B cell (primary cell): ENCODE results near the gene PFKP. TPM values are rescaled to one million over a fixed set of nuclear protein-coding genes. Genes with fewer than 3 reads are reported as not detected.

Source experiments
- ATAC-seq: fragments of 200-7000 bp; cut with Tn5 transposase; one replicate; pipeline ENCODE4 v1.10.0; 2021; ENCODE audit warnings: low read depth, mild to moderate bottlenecking, moderate number of reproducible peaks, moderate library complexity
- CTCF ChIA-PET: fragments of 350-600 bp; sonication (Branson Sonifier 250); formaldehyde crosslinking; loops from one replicate; lab custom pipeline; 2021; ENCODE audit warnings: antibody characterized with exemption, inconsistent platforms; lab: Charles Lee
- POLR2A ChIA-PET: fragments of 350-600 bp; sonication (Branson Sonifier 250); formaldehyde crosslinking; loops from one replicate; lab custom pipeline; 2021; ENCODE audit warnings: antibody characterized with exemption; lab: Charles Lee
- DNase-seq: peaks from one replicate; pipeline ENCODE4 v3.0.0; 2013
- H2AFZ ChIP-seq: 2 replicates; pipeline ENCODE4 v1.6.1; 2012; ENCODE audit warnings: mild to moderate bottlenecking, low read depth, low read length; ENCODE audit not compliant: insufficient read depth, poor library complexity, severe bottlenecking
- H3K27ac ChIP-seq, 2 donors: 1 replicate in 1 of 2; 2 replicates in 1 of 2; pipeline ENCODE4 v1.5.1; 2012 to 2013; ENCODE audit warnings: low read length in 2 of 2, mild to moderate bottlenecking in 2 of 2, moderate library complexity in 1 of 2
- H3K27me3 ChIP-seq, 4 experiments: fragments of 200-600 bp in 1 of 4; sonication (generic) in 1 of 4; replicated peaks in 1 of 4; 1 replicate in 2 of 4; 2 replicates in 2 of 4; pipeline versions ENCODE4 v1.6.1 to v1.7.0; 2013 to 2016; ENCODE audit warnings: low read length in 3 of 4, mild to moderate bottlenecking in 2 of 4, mixed read lengths in 1 of 4, moderate library complexity in 1 of 4; ENCODE audit not compliant: insufficient read depth in 4 of 4, control insufficient read depth in 3 of 4; ENCODE audit errors: control extremely low read depth in 1 of 4
- H3K36me3 ChIP-seq, 2 experiments: replicated peaks in 1 of 2; 1 replicate in 1 of 2; 2 replicates in 1 of 2; pipeline versions ENCODE4 v1.6.1 to v1.7.1; 2013; ENCODE audit warnings: low read length in 1 of 2; ENCODE audit not compliant: insufficient read depth in 2 of 2, control insufficient read depth in 1 of 2; ENCODE audit errors: control extremely low read depth in 1 of 2, extremely low read depth in 1 of 2
- H3K4me1 ChIP-seq, 2 donors: fragments of 200-600 bp in 1 of 2; sonication (generic) in 1 of 2; 1 replicate in 1 of 2; 2 replicates in 1 of 2; pipeline versions ENCODE4 v1.5.1 to v1.6.1; 2013 to 2017; ENCODE audit warnings: low read length in 2 of 2; ENCODE audit not compliant: control insufficient read depth in 2 of 2, insufficient read depth in 2 of 2
- H3K4me2 ChIP-seq: replicated peaks from 2 replicates; pipeline ENCODE3; 2012; ENCODE audit warnings: mild to moderate bottlenecking, low read depth, low read length; ENCODE audit not compliant: poor library complexity, severe bottlenecking
- H3K4me3 ChIP-seq, 5 experiments: fragments of 200-600 bp in 1 of 5; sonication (generic) in 1 of 5; 1 replicate in 3 of 5; 2 replicates in 2 of 5; pipeline versions ENCODE4 v1.5.1 to v1.7.0; 2011 to 2016; ENCODE audit warnings: low read length in 4 of 5, mild to moderate bottlenecking in 4 of 5, low read depth in 2 of 5, control low read depth in 1 of 5, moderate library complexity in 1 of 5; ENCODE audit not compliant: insufficient read depth in 1 of 5; ENCODE audit errors: control extremely low read depth in 1 of 5, extremely low read depth in 1 of 5
- H3K79me2 ChIP-seq: fragments of 200-600 bp; sonication (generic); one replicate; pipeline ENCODE4 v1.6.0; 2016; ENCODE audit warnings: low read length; ENCODE audit not compliant: control insufficient read depth, insufficient read depth
- H3K9ac ChIP-seq: fragments of 200-600 bp; sonication (generic); 2 replicates; pipeline ENCODE4 v1.6.1; 2017; ENCODE audit warnings: mild to moderate bottlenecking, low read length, moderate library complexity
- H3K9me3 ChIP-seq, 3 donors: one replicate each; pipeline versions ENCODE4 v1.6.1 to v1.7.1; 2013; ENCODE audit warnings: low read length in 2 of 3; ENCODE audit not compliant: control insufficient read depth in 2 of 3, insufficient read depth in 1 of 3; ENCODE audit errors: control extremely low read depth in 1 of 3
- H4K20me1 ChIP-seq: 2 replicates; pipeline ENCODE4 v1.6.0; 2012; ENCODE audit warnings: mild to moderate bottlenecking, low read length; ENCODE audit not compliant: insufficient read depth, control insufficient read depth, poor library complexity, severe bottlenecking
- H3K27ac Mint-ChIP-seq: one replicate; pipeline ENCODE4 v1.8.0; 2021; ENCODE audit warnings: mixed read lengths
- H3K27me3 Mint-ChIP-seq: one replicate; pipeline ENCODE4 v1.8.0; 2021; ENCODE audit warnings: mixed read lengths
- H3K4me1 Mint-ChIP-seq: one replicate; pipeline ENCODE4 v1.8.0; 2021; ENCODE audit warnings: mixed read lengths
- H3K4me3 Mint-ChIP-seq: one replicate; pipeline ENCODE4 v1.8.0; 2021; ENCODE audit warnings: mixed read lengths
- H3K9me3 Mint-ChIP-seq: one replicate; pipeline ENCODE4 v1.8.0; 2022; ENCODE audit warnings: mixed read lengths; ENCODE audit not compliant: insufficient read depth
- EZH2 ChIP-seq: IDR thresholded peaks from 2 replicates; pipeline ENCODE4 v1.6.1; 2012; ENCODE audit warnings: borderline replicate concordance, low read depth, mild to moderate bottlenecking, moderate library complexity, low read length; ENCODE audit not compliant: insufficient read depth, poor library complexity, severe bottlenecking
- WGBS: methylation state at CpG from one replicate; pipeline ENCODE4 v1.1.5; 2013; ENCODE audit warnings: missing lambda C conversion rate; ENCODE audit not compliant: insufficient coverage; 5-methylcytosine and 5-hydroxymethylcytosine counted together
- intact Hi-C: fragments of 100-400 bp; cut with micrococcal nuclease; formaldehyde crosslinking; loops from one replicate; pipeline ENCODE4 v1.10.0; 2022
- polyA plus RNA-seq: library from polyadenylated mRNA; depleted of rRNA; stranded (reverse); fragments of >200 nt; gene quantifications from 2 replicates; pipeline ENCODE4 v1.2.3, GENCODE V29; 2012
- total RNA-seq, 2 donors: library from RNA; stranded (reverse); fragments of 120-200 nt in 1 of 2; gene quantifications; 1 replicate in 1 of 2; 2 replicates in 1 of 2; pipeline versions ENCODE4 v1.2.3 to v1.2.4, GENCODE V29; 2013 to 2022
- TF ChIP-seq, protein P1 (sequence below): fragments of 200-600 bp; IDR thresholded peaks from one replicate; pipeline ENCODE4 v1.8.0; 2022; ENCODE audit warnings: antibody characterized with exemption, mild to moderate bottlenecking

PFKP gene
- total and polyA plus RNA-seq, 2 donors (not counting 1 experiment from before 2014, with no cell fraction given), result 41.4 to 54.3 TPM

DNA sequence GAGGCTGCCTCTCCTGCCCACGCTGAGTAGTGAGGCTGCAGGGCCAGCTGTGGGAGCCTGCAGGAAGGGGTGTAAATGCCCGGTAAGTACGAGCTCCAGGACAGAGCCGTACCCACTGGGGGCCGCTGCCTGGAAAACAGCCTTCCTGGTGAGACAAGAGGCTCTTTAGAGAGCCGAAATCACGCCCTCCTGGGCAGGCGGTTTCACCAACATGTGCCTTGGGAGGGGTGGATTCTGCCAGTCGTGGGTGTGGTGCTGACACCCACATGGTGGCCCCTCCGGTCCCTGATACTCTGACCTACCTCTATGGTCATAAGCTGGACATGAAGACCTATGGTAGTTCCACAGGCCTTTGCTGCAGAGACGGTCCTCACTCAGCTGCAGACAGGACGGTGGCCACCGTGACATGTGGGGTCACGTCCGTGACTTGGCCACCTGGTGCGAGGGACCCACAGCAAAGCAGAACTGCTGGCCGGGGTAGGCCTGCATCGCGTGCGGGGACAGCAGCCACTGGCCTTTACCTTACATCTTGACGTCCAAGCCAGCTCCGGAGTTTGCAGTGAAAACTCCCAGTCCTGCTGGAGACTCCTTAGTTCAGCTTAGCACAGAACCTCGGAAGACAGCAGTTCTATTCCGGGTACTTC, 58.3 kb downstream of the PFKP start:
- no peaks in the 10 kb centered on the region for H3K27me3 Mint-ChIP-seq
- no peak overlapping the region for H3K27ac Mint-ChIP-seq
- POLR2A ChIA-PET, result no interaction called here
- TF ChIP-seq, protein P1, sequence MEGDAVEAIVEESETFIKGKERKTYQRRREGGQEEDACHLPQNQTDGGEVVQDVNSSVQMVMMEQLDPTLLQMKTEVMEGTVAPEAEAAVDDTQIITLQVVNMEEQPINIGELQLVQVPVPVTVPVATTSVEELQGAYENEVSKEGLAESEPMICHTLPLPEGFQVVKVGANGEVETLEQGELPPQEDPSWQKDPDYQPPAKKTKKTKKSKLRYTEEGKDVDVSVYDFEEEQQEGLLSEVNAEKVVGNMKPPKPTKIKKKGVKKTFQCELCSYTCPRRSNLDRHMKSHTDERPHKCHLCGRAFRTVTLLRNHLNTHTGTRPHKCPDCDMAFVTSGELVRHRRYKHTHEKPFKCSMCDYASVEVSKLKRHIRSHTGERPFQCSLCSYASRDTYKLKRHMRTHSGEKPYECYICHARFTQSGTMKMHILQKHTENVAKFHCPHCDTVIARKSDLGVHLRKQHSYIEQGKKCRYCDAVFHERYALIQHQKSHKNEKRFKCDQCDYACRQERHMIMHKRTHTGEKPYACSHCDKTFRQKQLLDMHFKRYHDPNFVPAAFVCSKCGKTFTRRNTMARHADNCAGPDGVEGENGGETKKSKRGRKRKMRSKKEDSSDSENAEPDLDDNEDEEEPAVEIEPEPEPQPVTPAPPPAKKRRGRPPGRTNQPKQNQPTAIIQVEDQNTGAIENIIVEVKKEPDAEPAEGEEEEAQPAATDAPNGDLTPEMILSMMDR, result no peak
- TF ChIP-seq EZH2, result no peak
- CTCF ChIA-PET, result interaction anchor here (0.5 kb wide), 1 partner anchor 139 kb away, joined by 3 read pairs; no protein-coding TSS in a partner anchor
- no peak overlapping the region for H3K4me3 Mint-ChIP-seq
- WGBS, result 92% methylated on average over 24 of the region's 24 CpGs
- Histone ChIP-seq H3K27ac (no peak overlapping the region), H3K9me3 (peaks cover 0 to 31% (median 0%) of the 10 kb centered on the region in 3 donors), H2AFZ (no peak overlapping the region), H3K79me2 (no peaks in the 10 kb centered on the region), H3K9ac (no peak overlapping the region), H3K4me3 (no peak overlapping the region), H3K27me3 (no peaks in the 10 kb centered on the region), H3K4me1 (no peaks in the 10 kb centered on the region), H4K20me1 (no peaks in the 10 kb centered on the region), H3K36me3 (peaks cover 0 to 47% of the 10 kb centered on the region in 2 experiments), H3K4me2 (no peak overlapping the region)
- H3K9me3 Mint-ChIP-seq, result no peaks in the 10 kb centered on the region
- ATAC-seq (no peak), DNase-seq (no peak)
- intact Hi-C loops, result no loop called here
- H3K4me1 Mint-ChIP-seq, result no peaks in the 10 kb centered on the region

DNA sequence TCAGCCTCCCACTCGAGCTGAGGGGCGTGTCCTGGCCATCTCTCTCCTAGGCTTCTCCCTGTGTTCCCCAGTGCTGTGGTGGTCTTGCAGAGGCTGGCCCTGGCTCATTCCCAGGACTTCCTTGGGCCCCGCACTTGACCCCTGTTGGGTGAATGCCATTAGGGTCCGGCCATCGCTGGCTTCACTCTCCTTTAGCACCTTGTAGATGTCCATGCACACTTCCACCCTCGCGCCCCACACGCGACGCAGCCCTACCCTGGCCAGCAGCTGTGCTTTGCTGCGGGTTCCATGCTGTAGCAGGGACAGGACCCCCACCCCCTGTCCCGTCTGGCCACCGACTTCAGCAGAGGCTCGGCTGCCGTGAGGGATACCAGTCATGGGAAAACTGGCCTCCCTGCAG, 58.9 kb downstream of the PFKP start:
- Histone ChIP-seq H3K79me2 (no peaks in the 10 kb centered on the region), H3K9me3 (peaks cover 0 to 31% (median 0%) of the 10 kb centered on the region in 3 donors), H3K4me1 (no peaks in the 10 kb centered on the region), H4K20me1 (no peaks in the 10 kb centered on the region), H3K4me3 (no peak overlapping the region), H3K27me3 (no peaks in the 10 kb centered on the region), H2AFZ (no peak overlapping the region), H3K27ac (no peak overlapping the region), H3K36me3 (peaks cover 1 to 47% of the 10 kb centered on the region in 2 experiments), H3K9ac (no peak overlapping the region), H3K4me2 (no peak overlapping the region)
- intact Hi-C loops, result no loop called here
- ATAC-seq (no peak), DNase-seq (no peak)
- H3K4me1 Mint-ChIP-seq, result no peaks in the 10 kb centered on the region
- TF ChIP-seq, protein P1, result no peak
- no peak for TF ChIP-seq EZH2
- POLR2A ChIA-PET, result no interaction called here
- no peak overlapping the region for H3K27ac Mint-ChIP-seq
- H3K4me3 Mint-ChIP-seq, result no peak overlapping the region
- H3K27me3 Mint-ChIP-seq, result no peaks in the 10 kb centered on the region
- H3K9me3 Mint-ChIP-seq, result no peaks in the 10 kb centered on the region
- CTCF ChIA-PET, result no interaction called here
- WGBS, result 97% methylated on average over 15 of the region's 15 CpGs
